GM18867 (cell line): ENCODE data around the gene GPR85.
"Not testable (repeated sequence)": the region's sequence is repeated elsewhere in the genome, so short reads cannot be mapped to it uniquely, and the experiment has no call there.

ENCODE experiments used
- ATAC-seq: cut with Tn5 transposase; IDR thresholded peaks from one replicate; pipeline ENCODE4 v1.9.1; 2021; ENCODE audit warnings: mild to moderate bottlenecking, moderate library complexity; ENCODE audit not compliant: unreplicated experiment

GPR85 gene

GRCh38 chr7:113084496-113085172, 2.0 kb downstream of the GPR85 start:
- no peak for ATAC-seq

GRCh38 chr7:113083816-113084495, 2.7 kb downstream of the GPR85 start:
- no peak for ATAC-seq

- ATAC-seq = peak; percentile 85
Measured at GRCh38 chr7:113083132-113083815, 3.4 kb downstream of the GPR85 start.

- no peak for ATAC-seq
Measured at GRCh38 chr7:113078331-113078730, 8.3 kb downstream of the GPR85 start.

- no peak for ATAC-seq
Measured at GRCh38 chr7:113076703-113077102, 9.9 kb downstream of the GPR85 start.

- ATAC-seq = no peak
Measured at GRCh38 chr7:113071465-113071864, 15.2 kb downstream of the GPR85 start.

GRCh38 chr7:113062499-113062898, 24.1 kb downstream of the GPR85 start:
- no peak for ATAC-seq

GRCh38 chr7:113060100-113060499, 26.5 kb downstream of the GPR85 start:
- peak; percentile 96 for ATAC-seq

- ATAC-seq = no peak
Measured at GRCh38 chr7:113054938-113055337, 31.7 kb downstream of the GPR85 start.

GRCh38 chr7:113054272-113054671, 32.4 kb downstream of the GPR85 start:
- ATAC-seq = not testable (repeated sequence)

GRCh38 chr7:113049221-113049620, 37.4 kb downstream of the GPR85 start:
- not testable (repeated sequence) for ATAC-seq

- ATAC-seq = no peak
Measured at GRCh38 chr7:113046453-113046852, 40.2 kb downstream of the GPR85 start.

- ATAC-seq = no peak
Measured at GRCh38 chr7:113045379-113045778, 41.2 kb downstream of the GPR85 start.

GRCh38 chr7:113044394-113044793, 42.2 kb downstream of the GPR85 start:
- ATAC-seq = no peak

- no peak for ATAC-seq
Measured at GRCh38 chr7:113040849-113041248, 45.8 kb downstream of the GPR85 start.

GRCh38 chr7:113033959-113034358, 52.7 kb downstream of the GPR85 start:
- ATAC-seq = no peak
